Smooth muscle cell (in vitro differentiated cells): Measurements from ENCODE around the gene LINGO3. TPM values are rescaled to one million over a fixed set of nuclear protein-coding genes. Genes with fewer than 3 reads are reported as not detected.

Experiments
- DNase-seq: peaks from one replicate; lab custom pipeline; 2025; ENCODE audit not compliant: unreplicated experiment; lab: John Stamatoyannopoulos, UW
- H2AFZ ChIP-seq: fragments of 200-600 bp; sonication (generic); 2 replicates; pipeline ENCODE4 v1.6.0; 2016; ENCODE audit warnings: antibody characterized with exemption, low read depth, mild to moderate bottlenecking
- H3F3A ChIP-seq: fragments of 200-600 bp; sonication (generic); 2 replicates; pipeline ENCODE4 v1.6.0; 2017; ENCODE audit warnings: antibody characterized with exemption, low read depth
- H3K27ac ChIP-seq: fragments of 200-600 bp; sonication (generic); 2 replicates; pipeline ENCODE4 v1.5.1; 2016; ENCODE audit warnings: low read depth, mild to moderate bottlenecking
- H3K27me3 ChIP-seq: fragments of 200-600 bp; sonication (generic); 2 replicates; pipeline ENCODE4 v1.6.1; 2016; ENCODE audit warnings: low read depth, mild to moderate bottlenecking
- H3K36me3 ChIP-seq: fragments of 200-600 bp; sonication (generic); 2 replicates; pipeline ENCODE4 v1.5.1; 2016; ENCODE audit warnings: low read depth
- H3K4me1 ChIP-seq: fragments of 200-600 bp; sonication (generic); 2 replicates; pipeline ENCODE4 v1.5.1; 2016; ENCODE audit warnings: low read depth
- H3K4me2 ChIP-seq: fragments of 200-600 bp; sonication (generic); 2 replicates; pipeline ENCODE4 v1.6.0; 2016; ENCODE audit warnings: mild to moderate bottlenecking
- H3K4me3 ChIP-seq: fragments of 200-600 bp; sonication (generic); 2 replicates; pipeline ENCODE4 v1.5.1; 2016; ENCODE audit warnings: mild to moderate bottlenecking
- H3K79me2 ChIP-seq: fragments of 200-600 bp; sonication (generic); 2 replicates; pipeline ENCODE4 v1.6.0; 2016; ENCODE audit warnings: low read depth, mild to moderate bottlenecking
- H3K9ac ChIP-seq: fragments of 200-600 bp; sonication (generic); 2 replicates; pipeline ENCODE4 v1.6.0; 2016; ENCODE audit warnings: low read depth
- H3K9me3 ChIP-seq: fragments of 200-600 bp; sonication (generic); replicated peaks from 2 replicates; pipeline ENCODE4 v1.5.1; 2016; ENCODE audit warnings: low read depth
- H4K20me1 ChIP-seq: fragments of 200-600 bp; sonication (generic); 2 replicates; pipeline ENCODE4 v1.6.0; 2016; ENCODE audit warnings: low read depth
- WGBS: methylation state at CpG from one replicate; pipeline ENCODE4 v1.1.7; 2016; ENCODE audit warnings: low lambda C conversion rate; 5-methylcytosine and 5-hydroxymethylcytosine counted together
- polyA plus RNA-seq: library from polyadenylated mRNA; unstranded; fragments of >200 nt; fragmentation: Nextera tagmentation; extraction: Ambion mirVana; gene quantifications from 2 replicates; pipeline ENCODE4 v1.2.1, GENCODE V29; 2016
- total RNA-seq: library from RNA; depleted of rRNA; stranded (reverse); fragments of >200 nt; gene quantifications from 2 replicates; pipeline ENCODE4 v1.2.3, GENCODE V29; 2014
- TF ChIP-seq, protein P1 (sequence below): fragments of 200-600 bp; sonication (generic); IDR thresholded peaks from 2 replicates; pipeline ENCODE4 v1.5.1; 2017; ENCODE audit warnings: borderline replicate concordance, mild to moderate bottlenecking, antibody characterized with exemption; ENCODE audit not compliant: insufficient read depth, poor library complexity, severe bottlenecking

The LINGO3 gene
- total and polyA plus RNA-seq, 2 experiments from 2014 or later, result 0.31 TPM; not detected in 1

GRCh38 chr19:2343289-2343982, 35.5 kb upstream of the LINGO3 start:
- no peaks in the 10 kb centered on the region for H3K79me2 ChIP-seq
- TF ChIP-seq, protein P1, sequence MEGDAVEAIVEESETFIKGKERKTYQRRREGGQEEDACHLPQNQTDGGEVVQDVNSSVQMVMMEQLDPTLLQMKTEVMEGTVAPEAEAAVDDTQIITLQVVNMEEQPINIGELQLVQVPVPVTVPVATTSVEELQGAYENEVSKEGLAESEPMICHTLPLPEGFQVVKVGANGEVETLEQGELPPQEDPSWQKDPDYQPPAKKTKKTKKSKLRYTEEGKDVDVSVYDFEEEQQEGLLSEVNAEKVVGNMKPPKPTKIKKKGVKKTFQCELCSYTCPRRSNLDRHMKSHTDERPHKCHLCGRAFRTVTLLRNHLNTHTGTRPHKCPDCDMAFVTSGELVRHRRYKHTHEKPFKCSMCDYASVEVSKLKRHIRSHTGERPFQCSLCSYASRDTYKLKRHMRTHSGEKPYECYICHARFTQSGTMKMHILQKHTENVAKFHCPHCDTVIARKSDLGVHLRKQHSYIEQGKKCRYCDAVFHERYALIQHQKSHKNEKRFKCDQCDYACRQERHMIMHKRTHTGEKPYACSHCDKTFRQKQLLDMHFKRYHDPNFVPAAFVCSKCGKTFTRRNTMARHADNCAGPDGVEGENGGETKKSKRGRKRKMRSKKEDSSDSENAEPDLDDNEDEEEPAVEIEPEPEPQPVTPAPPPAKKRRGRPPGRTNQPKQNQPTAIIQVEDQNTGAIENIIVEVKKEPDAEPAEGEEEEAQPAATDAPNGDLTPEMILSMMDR, result no peak
- 90% methylated on average over 22 of the region's 31 CpGs for WGBS
- H3K9me3 ChIP-seq, result no peaks in the 10 kb centered on the region
- H3K36me3 ChIP-seq, result no peaks in the 10 kb centered on the region
- H2AFZ ChIP-seq, result no peak overlapping the region
- H3K9ac ChIP-seq, result no peak overlapping the region
- no peaks in the 10 kb centered on the region for H3K4me1 ChIP-seq
- DNase-seq, result no peak
- H3K27me3 ChIP-seq, result no peaks in the 10 kb centered on the region
- no peak overlapping the region for H3K4me3 ChIP-seq
- H3K4me2 ChIP-seq, result no peak overlapping the region
- no peaks in the 10 kb centered on the region for H3F3A ChIP-seq
- peaks cover 8% of the 10 kb centered on the region for H4K20me1 ChIP-seq
- H3K27ac ChIP-seq, result no peak overlapping the region

DNA sequence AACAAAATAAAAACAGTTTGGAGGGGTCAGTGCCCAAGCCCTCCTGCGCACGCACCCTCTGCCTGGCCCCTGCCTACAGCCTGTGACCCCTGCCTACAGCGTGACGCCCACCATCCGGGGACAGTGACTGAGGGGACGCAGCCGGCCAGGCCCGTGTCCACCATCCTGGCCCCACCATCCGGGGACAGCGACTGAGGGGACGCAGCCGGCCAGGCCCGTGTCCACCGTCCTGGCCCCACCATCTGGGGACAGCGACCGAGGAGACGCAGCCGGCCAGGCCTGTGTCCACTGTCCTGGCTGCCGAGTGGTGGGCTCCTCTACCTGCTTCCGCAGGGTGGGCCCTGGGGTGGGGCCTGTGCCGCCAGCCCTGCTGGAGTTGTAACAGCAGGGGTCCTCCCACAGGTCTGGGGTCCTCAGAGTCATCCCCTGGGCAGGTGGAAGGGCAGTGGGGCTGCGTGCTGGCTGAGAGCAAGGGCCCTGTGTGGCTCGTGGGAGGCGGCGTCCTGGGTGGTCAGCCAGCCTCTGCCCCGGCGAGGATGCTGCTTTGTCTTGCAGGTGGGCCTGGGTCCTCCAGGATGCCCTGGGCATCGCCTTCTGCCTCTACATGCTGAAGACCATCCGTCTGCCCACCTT, 34.8 kb upstream of the LINGO3 start:
- Histone ChIP-seq H3K79me2 (no peaks in the 10 kb centered on the region), H3K4me2 (no peak overlapping the region), H3K9ac (no peak overlapping the region), H3K4me3 (no peak overlapping the region), H3K36me3 (no peaks in the 10 kb centered on the region), H3F3A (no peaks in the 10 kb centered on the region), H3K27ac (no peak overlapping the region), H3K4me1 (no peaks in the 10 kb centered on the region), H4K20me1 (peaks cover 15% of the 10 kb centered on the region), H3K27me3 (no peaks in the 10 kb centered on the region), H2AFZ (no peak overlapping the region), H3K9me3 (no peaks in the 10 kb centered on the region)
- TF ChIP-seq, protein P1, result no peak
- DNase-seq, result no peak
- WGBS, result 95% methylated on average over 28 of the region's 29 CpGs

- H3K36me3 ChIP-seq, result no peaks in the 10 kb centered on the region
- H3K27me3 ChIP-seq, result no peaks in the 10 kb centered on the region
- TF ChIP-seq, protein P1, result no peak
- H3K27ac ChIP-seq, result peak overlapping the region; percentile 23
- H3F3A ChIP-seq, result no peaks in the 10 kb centered on the region
- WGBS, result 71% methylated on average over 12 of the region's 15 CpGs
- H3K79me2 ChIP-seq, result no peaks in the 10 kb centered on the region
- peaks cover 23% of the 10 kb centered on the region for H4K20me1 ChIP-seq
- DNase-seq, result no peak
- H2AFZ ChIP-seq, result no peak overlapping the region
- H3K4me1 ChIP-seq, result no peaks in the 10 kb centered on the region
- H3K4me2 ChIP-seq, result no peak overlapping the region
- H3K9ac ChIP-seq, result no peak overlapping the region
- H3K9me3 ChIP-seq, result no peaks in the 10 kb centered on the region
- no peak overlapping the region for H3K4me3 ChIP-seq
Measured at GRCh38 chr19:2341982-2342381, 34.0 kb upstream of the LINGO3 start.

DNA sequence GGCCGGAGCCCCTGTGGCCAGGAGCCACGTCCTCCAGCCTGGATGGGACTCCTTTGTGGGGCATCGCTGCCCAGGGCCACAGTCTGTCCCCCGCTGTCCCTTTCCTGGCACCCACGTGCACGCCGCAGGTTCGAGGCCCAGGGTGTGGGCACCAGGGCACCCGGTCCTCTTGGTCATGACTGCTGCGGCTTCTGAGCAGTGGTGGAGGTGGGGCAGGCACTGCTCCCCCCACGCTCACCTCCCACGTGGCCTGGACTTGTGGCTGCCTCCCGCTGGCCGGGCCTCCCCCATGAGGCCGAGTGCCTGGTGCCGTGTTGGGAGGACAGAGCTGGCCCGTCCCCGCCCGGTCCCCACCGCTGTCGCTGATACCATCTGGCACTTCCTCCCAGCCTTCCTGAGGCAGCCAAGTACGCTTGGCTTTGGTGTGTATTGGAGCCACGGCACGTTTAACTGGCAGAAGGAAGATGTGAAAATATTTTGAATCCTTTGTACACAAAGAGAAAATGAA, 33.3 kb upstream of the LINGO3 start:
- Histone ChIP-seq H3K36me3 (no peaks in the 10 kb centered on the region), H3K9me3 (no peaks in the 10 kb centered on the region), H3K27me3 (no peaks in the 10 kb centered on the region), H4K20me1 (peaks cover 29% of the 10 kb centered on the region), H2AFZ (no peak overlapping the region), H3K4me3 (no peak overlapping the region), H3K79me2 (peaks cover 2% of the 10 kb centered on the region), H3K9ac (no peak overlapping the region), H3K27ac (peak overlapping the region; percentile 23), H3F3A (no peaks in the 10 kb centered on the region), H3K4me2 (no peak overlapping the region), H3K4me1 (no peaks in the 10 kb centered on the region)
- TF ChIP-seq, protein P1, result no peak
- DNase-seq, result no peak
- WGBS, result 86% methylated on average over 24 of the region's 24 CpGs
